HK-2 (cell line): ENCODE measurements around the gene KCNT2.

Source experiments
- DNase-seq: peaks from one replicate; pipeline ENCODE4 v3.0.0-alpha.2; 2018; ENCODE audit not compliant: unreplicated experiment

KCNT2 gene

GRCh38 chr1:196400478-196401451 is 207.5 kb downstream of the KCNT2 start:
- no peak for DNase-seq

- no peak for DNase-seq
Measured at GRCh38 chr1:196399713-196400112, 208.5 kb downstream of the KCNT2 start.

- no peak for DNase-seq
Measured at GRCh38 chr1:196393742-196394141, 214.5 kb downstream of the KCNT2 start.

GRCh38 chr1:196393282-196393681 is 215.0 kb downstream of the KCNT2 start:
- no peak for DNase-seq

- DNase-seq: no peak
Measured at GRCh38 chr1:196387766-196388165, 220.5 kb downstream of the KCNT2 start.

- no peak for DNase-seq
Measured at GRCh38 chr1:196385109-196385508, 223.1 kb downstream of the KCNT2 start.

GRCh38 chr1:196382383-196382782 is 225.9 kb downstream of the KCNT2 start:
- no peak for DNase-seq

- no peak for DNase-seq
Measured at GRCh38 chr1:196381544-196381943, 226.7 kb downstream of the KCNT2 start.

- DNase-seq: no peak
Measured at GRCh38 chr1:196380316-196380715, 227.9 kb downstream of the KCNT2 start.

- DNase-seq: no peak
Measured at GRCh38 chr1:196377811-196378210, 230.4 kb downstream of the KCNT2 start.

GRCh38 chr1:196376630-196377328 is 231.5 kb downstream of the KCNT2 start:
- DNase-seq: no peak

GRCh38 chr1:196373798-196374197 is 234.4 kb downstream of the KCNT2 start:
- no peak for DNase-seq

GRCh38 chr1:196372896-196373536 is 235.2 kb downstream of the KCNT2 start:
- no peak for DNase-seq

GRCh38 chr1:196367838-196368237 is 240.4 kb downstream of the KCNT2 start:
- no peak for DNase-seq

- DNase-seq: no peak
Measured at GRCh38 chr1:196366817-196367495, 241.3 kb downstream of the KCNT2 start.

GRCh38 chr1:196361112-196361714 is 247.0 kb downstream of the KCNT2 start:
- DNase-seq: peak; percentile 18

- no peak for DNase-seq
Measured at GRCh38 chr1:196357913-196358312, 250.3 kb downstream of the KCNT2 start.

- no peak for DNase-seq
Measured at GRCh38 chr1:196355206-196355786, 252.9 kb downstream of the KCNT2 start.

GRCh38 chr1:196344453-196344852 is 263.8 kb downstream of the KCNT2 start:
- DNase-seq: no peak

GRCh38 chr1:196324345-196324744 is 283.9 kb downstream of the KCNT2 start:
- DNase-seq: no peak

GRCh38 chr1:196323869-196324268 is 284.4 kb downstream of the KCNT2 start:
- DNase-seq: no peak
